22Rv1 (cell line): ENCODE measurements around the gene DLG1.
"Not testable (repeated sequence)": the region's sequence is repeated elsewhere in the genome, so short reads cannot be mapped to it uniquely, and the experiment has no call there.

ENCODE experiments used
- H3K27ac ChIP-seq: fragments of 450-650 bp; 2 replicates; pipeline ENCODE4 v1.5.1; 2017
- ZFX ChIP-seq: fragments of 450-650 bp; IDR thresholded peaks from 2 replicates; pipeline ENCODE4 v1.6.1; 2017; ENCODE audit warnings: antibody characterized with exemption, borderline replicate concordance
- TF ChIP-seq, protein P1 (sequence below): fragments of 450-650 bp; IDR thresholded peaks from 2 replicates; pipeline ENCODE4 v1.5.1; 2017; ENCODE audit warnings: mild to moderate bottlenecking

DLG1 gene

DNA sequence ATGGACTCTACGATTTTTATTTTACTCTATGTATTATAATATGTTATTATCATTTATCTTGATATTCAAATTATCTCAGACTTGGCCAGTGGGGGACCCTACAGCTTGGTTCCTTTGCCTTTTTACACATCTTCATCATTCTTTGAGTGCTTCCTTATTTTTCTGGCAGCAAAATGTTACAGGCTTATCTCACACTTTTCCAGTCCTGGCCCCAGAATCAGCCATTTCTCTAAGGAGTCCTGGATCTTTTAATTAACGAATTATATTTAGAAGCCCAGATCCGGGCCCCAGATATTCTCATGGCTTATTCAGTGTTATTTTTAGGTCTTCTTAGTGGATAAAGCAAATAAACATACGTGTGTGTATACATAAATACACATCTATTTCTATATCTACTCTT, 236.0 kb downstream of the DLG1 start:
- H3K27ac ChIP-seq = no peak overlapping the region
- TF ChIP-seq, protein P1, sequence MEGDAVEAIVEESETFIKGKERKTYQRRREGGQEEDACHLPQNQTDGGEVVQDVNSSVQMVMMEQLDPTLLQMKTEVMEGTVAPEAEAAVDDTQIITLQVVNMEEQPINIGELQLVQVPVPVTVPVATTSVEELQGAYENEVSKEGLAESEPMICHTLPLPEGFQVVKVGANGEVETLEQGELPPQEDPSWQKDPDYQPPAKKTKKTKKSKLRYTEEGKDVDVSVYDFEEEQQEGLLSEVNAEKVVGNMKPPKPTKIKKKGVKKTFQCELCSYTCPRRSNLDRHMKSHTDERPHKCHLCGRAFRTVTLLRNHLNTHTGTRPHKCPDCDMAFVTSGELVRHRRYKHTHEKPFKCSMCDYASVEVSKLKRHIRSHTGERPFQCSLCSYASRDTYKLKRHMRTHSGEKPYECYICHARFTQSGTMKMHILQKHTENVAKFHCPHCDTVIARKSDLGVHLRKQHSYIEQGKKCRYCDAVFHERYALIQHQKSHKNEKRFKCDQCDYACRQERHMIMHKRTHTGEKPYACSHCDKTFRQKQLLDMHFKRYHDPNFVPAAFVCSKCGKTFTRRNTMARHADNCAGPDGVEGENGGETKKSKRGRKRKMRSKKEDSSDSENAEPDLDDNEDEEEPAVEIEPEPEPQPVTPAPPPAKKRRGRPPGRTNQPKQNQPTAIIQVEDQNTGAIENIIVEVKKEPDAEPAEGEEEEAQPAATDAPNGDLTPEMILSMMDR = no peak

DNA sequence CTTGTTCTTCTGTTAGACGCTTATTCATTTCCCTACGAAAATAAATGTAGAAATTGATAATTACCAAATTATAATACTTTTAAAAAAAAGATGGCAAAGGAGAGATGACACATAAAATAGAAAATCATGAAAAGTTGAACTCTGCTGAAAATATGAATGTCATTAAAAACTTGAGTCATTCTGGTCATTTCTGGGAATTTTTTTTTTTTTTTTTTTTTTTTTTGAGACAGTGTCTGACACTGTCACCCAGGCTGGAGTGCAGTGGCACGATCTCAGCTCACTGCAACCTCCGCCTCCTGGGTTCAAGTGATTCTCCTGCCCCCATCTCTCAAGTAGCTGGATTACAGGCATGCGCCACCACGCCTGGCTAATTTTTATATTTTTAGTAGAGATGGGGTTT, 246.8 kb downstream of the DLG1 start:
- not testable (repeated sequence) for H3K27ac ChIP-seq

DNA sequence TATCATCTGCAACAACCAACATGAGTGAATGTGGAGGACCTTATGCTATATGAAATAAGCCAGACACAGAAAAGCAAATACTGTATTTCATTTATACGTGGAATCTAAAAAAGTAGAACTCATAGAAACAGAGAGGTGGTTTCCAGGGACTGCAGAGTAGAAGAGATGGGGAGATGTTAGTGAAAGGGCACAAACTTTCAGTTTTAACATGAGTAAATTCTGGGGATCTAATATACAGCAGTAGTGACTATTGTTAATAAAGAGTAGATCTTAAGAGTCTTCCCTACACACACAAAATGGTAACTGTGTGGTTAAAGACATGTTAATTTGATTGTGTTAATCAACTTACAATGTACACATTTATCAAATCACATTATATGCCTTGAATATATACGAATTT, 247.9 kb downstream of the DLG1 start:
- TF ChIP-seq ZFX = no peak
- TF ChIP-seq, protein P1 = no peak
- no peak overlapping the region for H3K27ac ChIP-seq

DNA sequence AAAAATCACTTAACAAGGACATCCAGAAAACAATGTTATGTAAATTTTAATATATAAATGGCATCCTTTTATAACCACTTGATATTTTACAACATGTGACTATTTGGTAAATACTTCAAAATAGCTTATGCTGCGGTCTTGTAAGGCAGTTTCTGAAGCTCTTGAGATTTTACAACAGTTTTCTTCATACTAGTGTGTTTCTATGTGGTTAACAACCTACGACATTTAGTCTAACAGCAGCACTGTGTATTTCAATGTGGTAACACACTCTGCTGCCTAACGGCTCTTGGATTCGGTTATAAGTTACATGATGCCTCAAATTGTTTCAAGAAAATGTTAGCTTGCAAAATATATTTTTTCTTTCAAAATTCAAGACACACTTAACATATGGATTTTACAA, 255.9 kb downstream of the DLG1 start:
- TF ChIP-seq, protein P1 = no peak
- TF ChIP-seq ZFX = no peak

DNA sequence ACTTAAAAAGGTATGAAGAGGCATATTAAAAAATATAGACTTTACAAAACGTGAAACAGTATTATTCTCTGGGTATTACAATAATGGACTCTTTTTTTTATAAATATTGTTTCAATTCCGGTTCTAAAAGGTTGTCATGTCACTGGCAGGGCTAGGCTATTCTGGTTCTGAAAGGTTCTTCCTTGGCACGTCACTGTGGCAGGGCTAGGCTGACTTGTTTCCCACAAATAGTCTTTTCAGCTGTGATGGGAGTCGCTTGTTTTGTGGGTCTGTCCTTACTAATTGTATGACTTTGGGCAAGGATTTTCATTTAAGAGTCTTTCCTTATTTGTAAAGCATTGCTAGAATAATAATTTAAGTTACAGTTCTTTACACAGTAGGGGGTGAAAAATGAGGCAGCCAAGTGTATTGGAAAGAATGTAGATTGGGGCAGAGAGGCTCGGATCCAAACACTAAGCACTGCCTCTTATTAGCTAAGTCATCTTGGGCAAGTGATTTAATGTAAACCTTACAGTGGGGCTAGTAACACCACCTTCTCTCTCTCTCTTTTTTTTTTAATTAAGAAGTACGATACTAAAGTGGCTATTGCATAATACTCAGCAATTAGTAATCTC, 256.4 kb downstream of the DLG1 start:
- H3K27ac ChIP-seq = no peak overlapping the region
- TF ChIP-seq, protein P1 = no peak
- no peak for TF ChIP-seq ZFX

More for the DNA sequence above, 255.9 kb downstream of the DLG1 start:
- no peak overlapping the region for H3K27ac ChIP-seq

DNA sequence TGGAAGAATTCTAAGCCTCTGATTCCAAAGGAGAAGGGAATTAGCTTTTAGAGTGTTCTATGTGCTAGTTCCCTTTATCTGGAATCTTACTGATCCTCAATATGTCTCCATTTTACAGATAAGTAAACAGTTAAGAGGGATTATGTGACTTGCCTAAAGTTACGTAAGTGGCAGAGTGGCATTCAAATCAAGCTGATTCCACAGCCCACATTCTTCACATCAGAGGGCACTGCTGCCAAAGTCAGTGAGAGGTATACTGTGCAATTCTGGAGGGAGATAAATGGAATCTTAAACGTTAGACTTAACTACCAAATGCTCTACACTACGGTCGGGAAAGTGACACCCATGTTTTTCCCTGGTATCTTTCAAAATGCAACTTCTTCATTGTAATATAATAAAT, 257.8 kb downstream of the DLG1 start:
- no peak overlapping the region for H3K27ac ChIP-seq
- no peak for TF ChIP-seq ZFX
- TF ChIP-seq, protein P1 = no peak

DNA sequence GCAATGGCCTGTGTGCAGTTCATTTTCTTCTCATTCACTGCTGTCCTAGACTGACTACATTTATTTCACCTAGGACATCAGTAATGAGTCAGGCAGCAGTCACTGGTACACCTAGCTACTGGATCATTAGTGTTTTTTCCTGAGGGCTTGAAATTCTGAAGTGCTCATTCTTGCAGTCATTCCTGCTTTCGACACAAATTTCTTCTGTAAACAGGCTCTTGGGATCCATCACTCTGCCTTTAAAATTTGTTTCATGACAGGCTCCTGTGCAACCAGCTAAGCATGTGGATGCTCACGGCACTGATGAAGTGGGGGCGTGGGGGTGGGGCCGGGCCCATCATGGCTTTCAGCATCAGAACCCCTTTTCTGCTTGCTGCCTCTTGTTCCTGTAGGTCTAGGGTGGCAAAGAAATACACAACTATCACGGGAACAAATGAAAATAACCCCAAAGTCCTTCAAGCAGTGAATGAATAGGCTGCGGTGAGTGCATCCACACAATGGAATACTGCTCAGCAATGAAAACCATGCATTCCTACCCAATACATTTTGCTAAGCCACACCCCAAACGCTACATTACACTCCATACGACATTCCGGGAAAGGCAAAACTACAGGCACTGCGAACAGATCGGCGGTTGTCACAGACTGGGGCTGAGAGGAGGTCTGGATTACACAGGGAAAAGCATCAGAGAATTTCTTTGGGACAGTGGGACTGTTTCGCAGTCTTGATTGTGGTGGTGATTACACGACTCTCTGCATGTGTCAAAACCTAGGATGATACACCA, 259.5 kb downstream of the DLG1 start:
- H3K27ac ChIP-seq = no peak overlapping the region
- no peak for TF ChIP-seq ZFX
- TF ChIP-seq, protein P1 = no peak

DNA sequence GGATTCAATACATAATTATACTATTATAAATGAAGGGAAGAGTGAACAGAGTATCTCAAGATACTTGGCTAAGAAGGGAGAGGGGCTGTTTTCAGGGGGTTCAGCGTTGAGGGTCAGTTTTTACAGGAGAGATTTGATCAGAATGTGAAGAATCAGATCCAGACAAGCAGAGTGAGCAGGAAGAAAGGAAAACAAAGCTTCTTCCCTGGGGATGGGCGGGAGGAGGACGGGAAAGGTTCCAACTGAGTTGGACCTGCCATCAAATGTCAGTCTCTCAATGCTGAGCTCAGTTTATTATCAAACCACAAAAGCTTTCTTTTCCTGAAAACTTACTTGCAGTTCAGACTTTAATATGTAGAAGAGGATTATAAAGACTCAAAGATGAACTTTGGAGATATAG, 262.8 kb downstream of the DLG1 start:
- H3K27ac ChIP-seq = no peak overlapping the region
- no peak for TF ChIP-seq ZFX
- TF ChIP-seq, protein P1 = no peak

DNA sequence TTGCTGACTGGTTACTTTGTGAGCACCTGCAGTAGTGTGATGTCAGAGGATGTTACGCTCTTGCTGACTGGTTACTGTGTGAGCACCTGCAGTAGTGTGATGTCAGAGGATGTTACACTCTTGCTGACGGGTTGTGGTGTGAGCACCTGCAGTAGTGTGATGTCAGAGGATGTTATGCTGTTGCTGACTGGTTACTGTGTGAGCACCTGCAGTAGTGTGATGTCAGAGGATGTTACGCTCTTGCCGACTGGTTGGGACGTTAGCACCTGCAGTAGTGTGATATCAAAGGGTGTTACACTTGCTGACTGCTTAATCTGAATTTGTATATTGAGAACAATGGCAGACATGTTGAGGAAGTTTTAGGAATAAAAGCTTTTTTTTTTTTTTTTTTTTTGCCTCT, 263.6 kb downstream of the DLG1 start:
- H3K27ac ChIP-seq = not testable (repeated sequence)

DNA sequence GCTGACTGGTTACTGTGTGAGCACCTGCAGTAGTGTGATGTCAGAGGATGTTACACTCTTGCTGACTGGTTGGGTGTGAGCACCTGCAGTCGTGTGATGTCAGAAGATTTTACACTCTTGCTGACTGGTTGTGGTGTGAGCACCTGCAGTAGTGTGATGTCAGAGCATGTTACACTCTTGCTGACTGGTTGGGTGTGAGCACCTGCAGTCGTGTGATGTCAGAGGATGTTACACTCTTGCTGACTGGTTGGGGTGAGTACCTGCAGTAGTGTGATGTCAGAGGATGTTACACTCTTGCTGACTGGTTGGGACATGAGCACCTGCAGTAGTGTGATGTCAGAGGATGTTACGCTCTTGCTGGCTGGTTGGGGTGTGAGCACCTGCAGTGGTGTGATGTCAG, 264.6 kb downstream of the DLG1 start:
- H3K27ac ChIP-seq = not testable (repeated sequence)
